ENCODE results near the gene MFAP2. TPM values are rescaled to one million over a fixed set of nuclear protein-coding genes. Genes with fewer than 3 reads are reported as not detected.
"Not testable (repeated sequence)": the region's sequence is repeated elsewhere in the genome, so short reads cannot be mapped to it uniquely, and the experiment has no call there.

MFAP2 gene
- total and polyA plus RNA-seq, 2 donors from 2014 or later, result 7.2 to 8.2 TPM

DNA sequence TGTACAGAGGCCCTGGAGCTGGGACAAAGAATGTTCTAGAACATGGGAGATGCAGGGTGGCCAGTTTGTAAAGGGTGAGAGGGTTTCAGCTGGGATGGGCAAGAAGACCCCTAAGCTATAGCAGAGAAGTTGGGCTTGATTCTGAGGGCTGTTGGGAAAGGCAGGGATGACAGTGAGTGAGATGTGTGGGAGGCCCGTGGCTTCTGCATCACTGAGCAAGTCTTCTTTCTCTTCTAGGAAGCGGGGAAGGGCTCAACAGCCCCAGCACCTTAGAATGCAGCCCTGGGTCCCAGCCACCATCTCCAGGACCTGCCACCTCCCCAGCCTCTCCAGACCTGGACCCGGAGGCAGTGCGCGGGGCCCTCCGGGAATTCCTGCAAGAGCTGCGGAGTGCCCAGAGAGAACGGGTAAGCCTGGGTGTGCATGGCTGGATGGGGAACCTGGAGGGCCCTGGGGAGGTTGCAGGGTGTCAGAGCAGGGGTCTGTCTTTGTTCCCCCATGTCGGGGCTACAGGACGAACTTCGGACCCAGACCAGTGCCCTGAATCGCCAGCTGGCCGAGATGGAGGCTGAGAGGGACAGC is 14.8 kb downstream of the MFAP2 start:
- TF ChIP-seq, protein P1, sequence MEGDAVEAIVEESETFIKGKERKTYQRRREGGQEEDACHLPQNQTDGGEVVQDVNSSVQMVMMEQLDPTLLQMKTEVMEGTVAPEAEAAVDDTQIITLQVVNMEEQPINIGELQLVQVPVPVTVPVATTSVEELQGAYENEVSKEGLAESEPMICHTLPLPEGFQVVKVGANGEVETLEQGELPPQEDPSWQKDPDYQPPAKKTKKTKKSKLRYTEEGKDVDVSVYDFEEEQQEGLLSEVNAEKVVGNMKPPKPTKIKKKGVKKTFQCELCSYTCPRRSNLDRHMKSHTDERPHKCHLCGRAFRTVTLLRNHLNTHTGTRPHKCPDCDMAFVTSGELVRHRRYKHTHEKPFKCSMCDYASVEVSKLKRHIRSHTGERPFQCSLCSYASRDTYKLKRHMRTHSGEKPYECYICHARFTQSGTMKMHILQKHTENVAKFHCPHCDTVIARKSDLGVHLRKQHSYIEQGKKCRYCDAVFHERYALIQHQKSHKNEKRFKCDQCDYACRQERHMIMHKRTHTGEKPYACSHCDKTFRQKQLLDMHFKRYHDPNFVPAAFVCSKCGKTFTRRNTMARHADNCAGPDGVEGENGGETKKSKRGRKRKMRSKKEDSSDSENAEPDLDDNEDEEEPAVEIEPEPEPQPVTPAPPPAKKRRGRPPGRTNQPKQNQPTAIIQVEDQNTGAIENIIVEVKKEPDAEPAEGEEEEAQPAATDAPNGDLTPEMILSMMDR (IDR thresholded peaks at IDR 0.05; ENCODE audit: borderline replicate concordance, extremely low read depth, insufficient read depth), result no peak
- Histone ChIP-seq H3K4me1 (ENCODE audit: control insufficient read depth in 2 of 3, insufficient read depth in 2 of 3, low read depth in 1 of 3, low read length in 3 of 3) (no peaks in the 10 kb centered on the region), H3K4me3 (ENCODE audit: low read length in 3 of 3) (no peak overlapping the region), H3K36me3 (ENCODE audit: control insufficient read depth in 2 of 3, insufficient read depth in 3 of 3, low read length in 3 of 3) (peaks cover 0 to 10% (median 3%) of the 10 kb centered on the region in 3 donors), H3K9ac (ENCODE audit: low read length in 3 of 3) (no peak overlapping the region), H3K27ac (ENCODE audit: low read depth in 2 of 2, low read length in 2 of 2) (no peak overlapping the region), H3K27me3 (ENCODE audit: control insufficient read depth, insufficient read depth, low read length) (no peaks in the 10 kb centered on the region), H3K9me3 (ENCODE audit: control insufficient read depth in 2 of 3, insufficient read depth in 1 of 3, low read length in 3 of 3) (no peaks in the 10 kb centered on the region)
- DNase-seq (no peak), FAIRE-seq (no peak)
- intact Hi-C loops (cut with DNase I), result no loop called here

DNA sequence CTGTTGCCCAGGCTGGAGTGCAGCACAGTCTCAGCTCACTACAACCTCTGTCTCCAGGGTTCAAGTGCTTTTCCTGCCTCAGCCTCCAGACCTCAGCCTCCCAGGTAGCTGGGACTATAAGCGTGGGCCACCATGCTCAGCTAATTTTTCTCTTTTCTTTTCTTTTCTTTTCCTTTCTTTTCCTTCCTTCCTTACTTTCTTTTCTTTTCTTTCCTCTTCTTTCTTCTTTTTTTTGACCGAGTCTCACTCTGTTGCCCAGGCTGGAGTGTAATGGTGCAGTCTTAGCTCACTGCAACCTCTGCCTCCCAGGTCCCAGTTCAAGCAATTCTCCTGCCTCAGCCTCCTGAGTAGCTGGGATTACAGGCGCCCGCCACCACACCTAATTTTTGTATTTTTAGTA is 16.3 kb downstream of the MFAP2 start:
- H3K27me3 ChIP-seq (ENCODE audit: control insufficient read depth, insufficient read depth, low read length); FAIRE-seq; H3K27ac ChIP-seq (ENCODE audit: low read depth in 2 of 2, low read length in 2 of 2); H3K4me3 ChIP-seq (ENCODE audit: low read length in 3 of 3); H3K9me3 ChIP-seq (ENCODE audit: control insufficient read depth in 2 of 3, insufficient read depth in 1 of 3, low read length in 3 of 3); H3K9ac ChIP-seq (ENCODE audit: low read length in 3 of 3); DNase-seq; H3K4me1 ChIP-seq (ENCODE audit: control insufficient read depth in 2 of 3, insufficient read depth in 2 of 3, low read depth in 1 of 3, low read length in 3 of 3); intact Hi-C loops (cut with DNase I); H3K36me3 ChIP-seq (ENCODE audit: control insufficient read depth in 2 of 3, insufficient read depth in 3 of 3, low read length in 3 of 3): not testable (repeated sequence)

DNA sequence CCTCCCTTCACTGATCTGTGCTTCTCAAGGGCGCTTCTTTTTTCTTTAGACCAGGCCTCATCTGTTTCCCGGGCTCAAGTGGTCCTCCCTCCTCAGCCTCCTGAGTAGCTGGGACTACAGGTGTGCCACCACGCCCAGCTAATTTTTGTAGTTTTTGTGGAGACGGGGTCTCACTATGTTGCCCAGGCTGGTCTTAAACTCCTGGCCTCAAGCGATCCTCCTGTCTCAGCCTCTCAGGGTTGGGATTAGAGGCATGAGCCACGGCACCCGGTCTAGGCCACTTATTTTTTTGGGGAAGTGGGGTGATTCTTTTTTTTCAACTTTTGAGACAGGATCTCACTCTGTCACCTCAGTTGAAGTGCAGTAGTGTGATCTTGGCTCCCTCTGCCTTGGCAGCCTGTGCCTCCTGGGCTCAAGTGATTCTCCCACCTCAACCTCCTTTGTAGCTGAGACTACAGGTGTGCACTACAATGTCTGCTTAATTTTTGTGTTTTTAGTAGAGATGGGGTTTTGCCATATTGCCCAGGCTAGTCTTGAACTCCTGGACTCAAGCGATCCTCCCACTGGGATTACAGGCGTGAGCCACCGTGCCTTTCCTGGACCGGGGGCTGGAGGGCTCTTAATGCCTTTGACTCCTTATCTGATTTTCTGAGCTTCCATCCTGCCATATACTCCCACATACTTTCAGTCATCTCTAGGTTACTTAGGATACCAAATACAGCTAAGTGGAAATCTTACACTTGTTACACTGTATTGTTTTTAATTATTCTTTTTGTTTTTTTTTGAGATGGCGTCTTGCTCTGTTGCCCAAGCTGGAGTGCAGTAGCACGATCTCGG is 18.9 kb downstream of the MFAP2 start:
- H3K9ac ChIP-seq (ENCODE audit: low read length in 3 of 3), result no peak overlapping the region
- H3K9me3 ChIP-seq (ENCODE audit: control insufficient read depth in 2 of 3, insufficient read depth in 1 of 3, low read length in 3 of 3), result no peaks in the 10 kb centered on the region
- TF ChIP-seq, protein P1 (IDR thresholded peaks at IDR 0.05; ENCODE audit: borderline replicate concordance, extremely low read depth, insufficient read depth), result no peak

DNA sequence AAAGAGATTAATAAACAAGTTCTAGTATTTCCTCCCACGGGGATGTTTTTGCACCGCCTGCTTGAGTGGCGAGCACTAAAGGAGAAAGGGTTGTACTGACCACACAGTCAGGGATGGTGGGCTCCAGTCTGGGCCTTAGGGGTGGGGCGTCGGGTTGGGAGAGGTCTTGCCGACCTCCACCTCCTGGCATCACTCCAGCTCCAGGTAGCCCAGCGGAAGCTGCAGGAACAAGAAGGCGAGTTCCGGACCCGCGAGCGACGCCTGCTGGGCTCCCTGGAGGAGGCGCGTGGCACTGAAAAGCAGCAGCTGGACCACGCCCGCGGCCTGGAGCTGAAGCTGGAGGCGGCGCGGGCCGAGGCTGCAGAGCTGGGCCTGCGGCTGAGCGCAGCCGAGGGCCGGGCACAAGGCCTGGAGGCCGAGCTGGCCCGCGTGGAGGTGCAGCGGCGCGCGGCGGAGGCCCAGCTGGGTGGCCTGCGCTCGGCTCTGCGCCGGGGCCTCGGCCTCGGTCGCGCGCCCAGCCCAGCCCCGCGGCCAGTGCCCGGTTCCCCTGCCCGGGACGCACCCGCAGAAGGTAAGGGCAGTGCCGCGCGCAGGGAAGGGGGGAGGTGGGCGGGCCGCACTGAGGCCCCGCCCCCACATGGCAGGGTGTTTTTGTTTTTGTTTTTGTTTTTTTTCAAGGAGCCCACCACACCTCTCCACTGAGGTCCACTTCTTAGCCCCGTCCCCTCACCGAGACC is 19.7 kb downstream of the MFAP2 start:
- intact Hi-C loops (cut with DNase I), result no loop called here
- peak overlapping the region; percentile 44 to 58 (median 56) for H3K4me3 ChIP-seq (ENCODE audit: low read length in 3 of 3)
- peaks cover 0 to 4% (median 0%) of the 10 kb centered on the region in 3 donors for H3K36me3 ChIP-seq (ENCODE audit: control insufficient read depth in 2 of 3, insufficient read depth in 3 of 3, low read length in 3 of 3)
- DNase-seq, result peak; percentile 90 to 95 (median 94)
- H3K9ac ChIP-seq (ENCODE audit: low read length in 3 of 3), result peak overlapping the region in 1 of 3 donors; percentile 27
- H3K9me3 ChIP-seq (ENCODE audit: control insufficient read depth in 2 of 3, insufficient read depth in 1 of 3, low read length in 3 of 3), result no peaks in the 10 kb centered on the region
- H3K27ac ChIP-seq (ENCODE audit: low read depth in 2 of 2, low read length in 2 of 2), result no peak overlapping the region
- no peaks in the 10 kb centered on the region for H3K4me1 ChIP-seq (ENCODE audit: control insufficient read depth in 2 of 3, insufficient read depth in 2 of 3, low read depth in 1 of 3, low read length in 3 of 3)
- TF ChIP-seq, protein P1 (IDR thresholded peaks at IDR 0.05; ENCODE audit: borderline replicate concordance, extremely low read depth, insufficient read depth), result peak; percentile 63
- H3K27me3 ChIP-seq (ENCODE audit: control insufficient read depth, insufficient read depth, low read length), result no peaks in the 10 kb centered on the region
- FAIRE-seq, result no peak

More for the DNA sequence above, 18.9 kb downstream of the MFAP2 start:
- Histone ChIP-seq H3K27ac (ENCODE audit: low read depth in 2 of 2, low read length in 2 of 2) (no peak overlapping the region), H3K27me3 (ENCODE audit: control insufficient read depth, insufficient read depth, low read length) (no peaks in the 10 kb centered on the region), H3K36me3 (ENCODE audit: control insufficient read depth in 2 of 3, insufficient read depth in 3 of 3, low read length in 3 of 3) (peaks cover 0 to 7% (median 0%) of the 10 kb centered on the region in 3 donors), H3K4me3 (ENCODE audit: low read length in 3 of 3) (peak overlapping the region in 1 of 3 donors; percentile 44), H3K4me1 (ENCODE audit: control insufficient read depth in 2 of 3, insufficient read depth in 2 of 3, low read depth in 1 of 3, low read length in 3 of 3) (no peaks in the 10 kb centered on the region)
- intact Hi-C loops (cut with DNase I), result no loop called here
- no peak for FAIRE-seq
- DNase-seq, result peak in 2 of 5 donors; percentile 54 to 58

All from kidney (tissue), 14 donors.